Measurements from ENCODE around the gene C1orf35. TPM values are rescaled to one million over a fixed set of nuclear protein-coding genes. Genes with fewer than 3 reads are reported as not detected.

C1orf35 gene
- total and polyA plus RNA-seq, 2 experiments from 2014 or later, result 14.0 to 67.6 TPM

DNA sequence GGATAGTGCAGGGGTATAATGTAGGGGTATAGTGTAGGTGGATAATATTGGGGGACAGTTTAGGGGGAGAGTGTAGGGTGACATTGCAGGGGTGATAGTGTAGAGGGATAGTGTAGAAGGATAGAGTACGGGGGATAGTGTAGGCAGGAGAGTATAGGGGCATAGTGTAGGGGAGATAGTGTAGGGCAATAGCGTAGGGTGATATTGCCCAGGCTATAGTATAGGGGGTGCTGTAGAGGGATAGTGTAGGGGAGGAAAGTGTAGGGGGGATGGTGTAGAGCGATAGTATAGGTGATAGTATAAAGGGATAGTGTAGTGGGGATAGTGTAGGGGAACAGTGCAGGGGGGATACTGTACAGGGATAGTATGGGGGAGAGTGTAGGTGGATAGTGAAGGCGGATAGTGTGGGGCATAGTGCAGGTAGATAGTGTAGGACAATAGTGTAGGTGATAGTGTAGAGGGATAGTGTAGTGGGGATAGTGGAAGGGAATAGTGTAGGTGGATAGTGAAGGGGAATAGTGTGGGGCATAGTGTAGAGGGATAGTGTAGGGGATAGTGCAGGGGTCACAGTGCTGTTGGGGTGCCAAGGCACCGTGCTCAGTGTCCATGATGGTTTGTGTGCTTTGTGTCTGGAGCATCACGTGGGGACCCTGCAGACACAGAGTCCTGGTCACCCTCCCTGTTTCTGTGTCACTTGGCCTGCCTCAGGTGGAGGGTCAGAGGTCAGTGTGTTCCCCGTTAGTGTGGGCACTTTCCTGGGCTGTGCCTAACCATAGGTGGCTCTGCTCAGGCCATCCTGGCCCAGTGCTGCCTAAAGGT, 31.1 kb downstream of the C1orf35 start:
- Histone ChIP-seq H4K20me1 (replicated peaks; ENCODE audit: insufficient read depth) (no peaks in the 10 kb centered on the region), H3K27ac (ENCODE audit: low read depth) (no peak overlapping the region), H3K4me2 (no peak overlapping the region), H3K27me3 (ENCODE audit: insufficient read depth) (peaks cover 98% of the 10 kb centered on the region), H3K36me3 (ENCODE audit: insufficient read depth) (no peaks in the 10 kb centered on the region), H3K9me2 (ENCODE audit: insufficient read depth) (no peaks in the 10 kb centered on the region), H3K4me3 (no peak overlapping the region), H2AFZ (no peak overlapping the region), H3K4me1 (ENCODE audit: insufficient read depth) (no peaks in the 10 kb centered on the region), H3F3A (replicated peaks; ENCODE audit: low read depth) (no peaks in the 10 kb centered on the region), H3K79me2 (replicated peaks; ENCODE audit: insufficient read depth) (no peaks in the 10 kb centered on the region)
- H3K4me1 Mint-ChIP-seq, result peaks cover 2% of the 10 kb centered on the region; the same call in 1 of the 3 replicates
- DNase-seq (ENCODE audit: low spot score) (no peak), ATAC-seq (peak; percentile 35)
- H3K36me3 Mint-ChIP-seq (ENCODE audit: low read depth), result no peaks in the 10 kb centered on the region
- H3K27ac Mint-ChIP-seq, result no peak overlapping the region
- H3K27me3 Mint-ChIP-seq (ENCODE audit: insufficient read depth, low read depth, poor library complexity), result peaks cover 66% of the 10 kb centered on the region
- H3K9me3 Mint-ChIP-seq, result no peaks in the 10 kb centered on the region
- no peak overlapping the region for H3K4me3 Mint-ChIP-seq
- TF ChIP-seq STAT1 (IDR thresholded peaks at IDR 0.05; ENCODE audit: unreplicated experiment), result no peak
- TF ChIP-seq, protein P1, sequence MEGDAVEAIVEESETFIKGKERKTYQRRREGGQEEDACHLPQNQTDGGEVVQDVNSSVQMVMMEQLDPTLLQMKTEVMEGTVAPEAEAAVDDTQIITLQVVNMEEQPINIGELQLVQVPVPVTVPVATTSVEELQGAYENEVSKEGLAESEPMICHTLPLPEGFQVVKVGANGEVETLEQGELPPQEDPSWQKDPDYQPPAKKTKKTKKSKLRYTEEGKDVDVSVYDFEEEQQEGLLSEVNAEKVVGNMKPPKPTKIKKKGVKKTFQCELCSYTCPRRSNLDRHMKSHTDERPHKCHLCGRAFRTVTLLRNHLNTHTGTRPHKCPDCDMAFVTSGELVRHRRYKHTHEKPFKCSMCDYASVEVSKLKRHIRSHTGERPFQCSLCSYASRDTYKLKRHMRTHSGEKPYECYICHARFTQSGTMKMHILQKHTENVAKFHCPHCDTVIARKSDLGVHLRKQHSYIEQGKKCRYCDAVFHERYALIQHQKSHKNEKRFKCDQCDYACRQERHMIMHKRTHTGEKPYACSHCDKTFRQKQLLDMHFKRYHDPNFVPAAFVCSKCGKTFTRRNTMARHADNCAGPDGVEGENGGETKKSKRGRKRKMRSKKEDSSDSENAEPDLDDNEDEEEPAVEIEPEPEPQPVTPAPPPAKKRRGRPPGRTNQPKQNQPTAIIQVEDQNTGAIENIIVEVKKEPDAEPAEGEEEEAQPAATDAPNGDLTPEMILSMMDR (conservative IDR thresholded peaks at IDR 0.05; ENCODE audit: low read depth in 2 of 2), result peak in 1 of 2 experiments; percentile 18; a peak in 2 of 4 replicates

DNA sequence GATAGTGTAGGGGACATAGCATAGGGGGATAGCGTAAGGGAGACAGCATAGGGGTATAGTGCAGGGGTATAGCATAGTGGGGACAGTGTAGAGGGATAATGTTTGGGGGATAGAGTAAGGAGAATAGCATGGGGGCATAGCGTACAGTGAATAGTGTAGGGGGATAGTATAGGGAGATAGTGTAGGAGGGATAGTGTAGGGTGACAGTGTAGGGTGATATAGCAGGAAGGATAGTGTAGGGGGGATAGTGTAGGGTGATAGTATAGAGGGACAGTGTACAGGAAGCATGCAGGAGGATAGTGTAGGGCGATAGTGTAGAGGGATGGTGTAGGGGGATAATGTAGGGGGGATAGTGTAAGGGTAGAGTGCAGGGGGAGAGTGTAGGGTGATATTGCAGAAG, 32.3 kb downstream of the C1orf35 start:
- Mint-ChIP-seq H3K9me3 (no peaks in the 10 kb centered on the region), H3K4me3 (no peak overlapping the region), H3K4me1 (peaks cover 2% of the 10 kb centered on the region; the same call in 1 of the 3 replicates), H3K36me3 (ENCODE audit: low read depth) (no peaks in the 10 kb centered on the region), H3K27me3 (ENCODE audit: insufficient read depth, low read depth, poor library complexity) (peaks cover 66% of the 10 kb centered on the region), H3K27ac (no peak overlapping the region)
- H3K79me2 ChIP-seq (replicated peaks; ENCODE audit: insufficient read depth), result no peaks in the 10 kb centered on the region
- peaks cover 98% of the 10 kb centered on the region for H3K27me3 ChIP-seq (ENCODE audit: insufficient read depth)
- H3K4me3 ChIP-seq, result no peak overlapping the region
- H3K4me1 ChIP-seq (ENCODE audit: insufficient read depth), result no peaks in the 10 kb centered on the region
- H3K36me3 ChIP-seq (ENCODE audit: insufficient read depth), result no peaks in the 10 kb centered on the region
- DNase-seq (ENCODE audit: low spot score) (no peak), ATAC-seq (no peak)
- H4K20me1 ChIP-seq (replicated peaks; ENCODE audit: insufficient read depth), result no peaks in the 10 kb centered on the region
- no peak overlapping the region for H3K4me2 ChIP-seq
- no peak overlapping the region for H2AFZ ChIP-seq
- H3K27ac ChIP-seq (ENCODE audit: low read depth), result no peak overlapping the region
- no peaks in the 10 kb centered on the region for H3F3A ChIP-seq (replicated peaks; ENCODE audit: low read depth)
- no peaks in the 10 kb centered on the region for H3K9me2 ChIP-seq (ENCODE audit: insufficient read depth)
- TF ChIP-seq POLR2AphosphoS5 (IDR thresholded peaks at IDR 0.05; ENCODE audit: low read depth), result no peak; the same call in 1 of the 2 replicates
- no peak for TF ChIP-seq STAT1 (IDR thresholded peaks at IDR 0.05; ENCODE audit: unreplicated experiment)
- TF ChIP-seq JUNB (IDR thresholded peaks at IDR 0.05; ENCODE audit: unreplicated experiment), result no peak
- TF ChIP-seq, protein P2, sequence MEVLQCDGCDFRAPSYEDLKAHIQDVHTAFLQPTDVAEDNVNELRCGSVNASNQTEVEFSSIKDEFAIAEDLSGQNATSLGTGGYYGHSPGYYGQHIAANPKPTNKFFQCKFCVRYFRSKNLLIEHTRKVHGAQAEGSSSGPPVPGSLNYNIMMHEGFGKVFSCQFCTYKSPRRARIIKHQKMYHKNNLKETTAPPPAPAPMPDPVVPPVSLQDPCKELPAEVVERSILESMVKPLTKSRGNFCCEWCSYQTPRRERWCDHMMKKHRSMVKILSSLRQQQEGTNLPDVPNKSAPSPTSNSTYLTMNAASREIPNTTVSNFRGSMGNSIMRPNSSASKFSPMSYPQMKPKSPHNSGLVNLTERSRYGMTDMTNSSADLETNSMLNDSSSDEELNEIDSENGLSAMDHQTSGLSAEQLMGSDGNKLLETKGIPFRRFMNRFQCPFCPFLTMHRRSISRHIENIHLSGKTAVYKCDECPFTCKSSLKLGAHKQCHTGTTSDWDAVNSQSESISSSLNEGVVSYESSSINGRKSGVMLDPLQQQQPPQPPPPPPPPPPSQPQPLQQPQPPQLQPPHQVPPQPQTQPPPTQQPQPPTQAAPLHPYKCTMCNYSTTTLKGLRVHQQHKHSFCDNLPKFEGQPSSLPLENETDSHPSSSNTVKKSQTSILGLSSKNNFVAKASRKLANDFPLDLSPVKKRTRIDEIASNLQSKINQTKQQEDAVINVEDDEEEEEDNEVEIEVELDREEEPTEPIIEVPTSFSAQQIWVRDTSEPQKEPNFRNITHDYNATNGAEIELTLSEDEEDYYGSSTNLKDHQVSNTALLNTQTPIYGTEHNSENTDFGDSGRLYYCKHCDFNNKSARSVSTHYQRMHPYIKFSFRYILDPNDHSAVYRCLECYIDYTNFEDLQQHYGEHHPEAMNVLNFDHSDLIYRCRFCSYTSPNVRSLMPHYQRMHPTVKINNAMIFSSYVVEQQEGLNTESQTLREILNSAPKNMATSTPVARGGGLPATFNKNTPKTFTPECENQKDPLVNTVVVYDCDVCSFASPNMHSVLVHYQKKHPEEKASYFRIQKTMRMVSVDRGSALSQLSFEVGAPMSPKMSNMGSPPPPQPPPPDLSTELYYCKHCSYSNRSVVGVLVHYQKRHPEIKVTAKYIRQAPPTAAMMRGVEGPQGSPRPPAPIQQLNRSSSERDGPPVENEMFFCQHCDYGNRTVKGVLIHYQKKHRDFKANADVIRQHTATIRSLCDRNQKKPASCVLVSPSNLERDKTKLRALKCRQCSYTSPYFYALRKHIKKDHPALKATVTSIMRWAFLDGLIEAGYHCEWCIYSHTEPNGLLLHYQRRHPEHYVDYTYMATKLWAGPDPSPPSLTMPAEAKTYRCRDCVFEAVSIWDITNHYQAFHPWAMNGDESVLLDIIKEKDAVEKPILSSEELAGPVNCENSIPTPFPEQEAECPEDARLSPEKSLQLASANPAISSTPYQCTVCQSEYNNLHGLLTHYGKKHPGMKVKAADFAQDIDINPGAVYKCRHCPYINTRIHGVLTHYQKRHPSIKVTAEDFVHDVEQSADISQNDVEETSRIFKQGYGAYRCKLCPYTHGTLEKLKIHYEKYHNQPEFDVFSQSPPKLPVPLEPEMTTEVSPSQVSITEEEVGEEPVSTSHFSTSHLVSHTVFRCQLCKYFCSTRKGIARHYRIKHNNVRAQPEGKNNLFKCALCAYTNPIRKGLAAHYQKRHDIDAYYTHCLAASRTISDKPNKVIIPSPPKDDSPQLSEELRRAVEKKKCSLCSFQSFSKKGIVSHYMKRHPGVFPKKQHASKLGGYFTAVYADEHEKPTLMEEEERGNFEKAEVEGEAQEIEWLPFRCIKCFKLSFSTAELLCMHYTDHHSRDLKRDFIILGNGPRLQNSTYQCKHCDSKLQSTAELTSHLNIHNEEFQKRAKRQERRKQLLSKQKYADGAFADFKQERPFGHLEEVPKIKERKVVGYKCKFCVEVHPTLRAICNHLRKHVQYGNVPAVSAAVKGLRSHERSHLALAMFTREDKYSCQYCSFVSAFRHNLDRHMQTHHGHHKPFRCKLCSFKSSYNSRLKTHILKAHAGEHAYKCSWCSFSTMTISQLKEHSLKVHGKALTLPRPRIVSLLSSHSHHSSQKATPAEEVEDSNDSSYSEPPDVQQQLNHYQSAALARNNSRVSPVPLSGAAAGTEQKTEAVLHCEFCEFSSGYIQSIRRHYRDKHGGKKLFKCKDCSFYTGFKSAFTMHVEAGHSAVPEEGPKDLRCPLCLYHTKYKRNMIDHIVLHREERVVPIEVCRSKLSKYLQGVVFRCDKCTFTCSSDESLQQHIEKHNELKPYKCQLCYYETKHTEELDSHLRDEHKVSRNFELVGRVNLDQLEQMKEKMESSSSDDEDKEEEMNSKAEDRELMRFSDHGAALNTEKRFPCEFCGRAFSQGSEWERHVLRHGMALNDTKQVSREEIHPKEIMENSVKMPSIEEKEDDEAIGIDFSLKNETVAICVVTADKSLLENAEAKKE (CRISPR knock-in tag; IDR thresholded peaks at IDR 0.05), result no peak
- TF ChIP-seq EZH2 (IDR thresholded peaks at IDR 0.05; ENCODE audit: low read depth, unreplicated experiment), result no peak
- no peak for TF ChIP-seq NANOG (IDR thresholded peaks at IDR 0.05; ENCODE audit: borderline replicate concordance)
- TF ChIP-seq, protein P1 (conservative IDR thresholded peaks at IDR 0.05; ENCODE audit: low read depth in 2 of 2), result no peak
- TF ChIP-seq CREB1 (CRISPR knock-in tag; IDR thresholded peaks at IDR 0.05; ENCODE audit: low read depth), result no peak
- no peak for TF ChIP-seq EZH2phosphoT487 (IDR thresholded peaks at IDR 0.05; ENCODE audit: unreplicated experiment)
